Esophagus mucosa (tissue), 1 donor: ENCODE data around the gene RUNX3. TPM values are rescaled to one million over a fixed set of nuclear protein-coding genes. Genes with fewer than 3 reads are reported as not detected.

Experiments used
- ATAC-seq: fragments of 200-7000 bp; cut with Tn5 transposase; one replicate; pipeline ENCODE4 v1.9.1; 2020
- total RNA-seq: library from RNA; stranded (reverse); gene quantifications from one replicate; pipeline ENCODE4 v1.2.4, GENCODE V29; 2023
- donor health status: DM: yes; HTN: yes; CAD: no.

The RUNX3 gene
- total RNA-seq, 1 donor from 2014 or later, result 1.6 TPM

DNA sequence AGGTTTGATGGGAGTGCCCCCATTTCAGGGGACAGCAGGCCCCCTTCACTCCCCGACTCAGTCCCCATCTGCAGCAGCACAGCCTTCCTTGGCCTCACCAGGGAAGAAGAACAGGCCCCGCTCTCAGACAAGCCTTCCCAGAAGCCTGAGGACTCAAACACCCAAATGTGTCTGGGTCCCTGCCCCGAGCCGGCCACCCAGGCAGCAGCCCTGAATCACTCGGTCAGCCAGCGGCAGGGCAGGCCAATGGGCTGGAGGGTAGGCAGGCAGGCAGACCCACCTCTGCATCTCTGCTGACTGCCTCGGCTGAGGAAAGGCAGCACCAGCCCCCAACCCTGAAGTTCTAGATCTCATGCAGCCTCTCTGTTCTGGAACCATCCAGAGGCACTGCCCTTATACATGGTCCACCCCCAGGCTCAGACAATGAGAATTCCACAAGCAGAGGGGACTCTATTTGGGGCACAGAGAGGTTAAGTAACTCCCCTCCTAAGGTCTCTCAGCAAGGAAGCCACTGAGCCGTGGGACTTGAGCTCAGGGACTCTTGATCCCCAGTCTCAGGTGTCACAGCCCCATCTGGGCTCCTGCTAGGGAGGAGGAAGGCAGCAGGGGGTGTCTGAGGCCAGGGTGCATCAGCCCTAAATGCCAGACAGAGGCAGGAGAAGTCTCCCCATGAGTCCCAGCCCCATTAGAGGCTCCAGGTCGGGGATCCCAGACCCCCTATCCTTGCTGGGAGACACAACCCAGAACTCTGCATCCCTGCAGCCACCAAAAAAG lies 33.2 kb upstream of the RUNX3 start:
- ATAC-seq, result no peak

DNA sequence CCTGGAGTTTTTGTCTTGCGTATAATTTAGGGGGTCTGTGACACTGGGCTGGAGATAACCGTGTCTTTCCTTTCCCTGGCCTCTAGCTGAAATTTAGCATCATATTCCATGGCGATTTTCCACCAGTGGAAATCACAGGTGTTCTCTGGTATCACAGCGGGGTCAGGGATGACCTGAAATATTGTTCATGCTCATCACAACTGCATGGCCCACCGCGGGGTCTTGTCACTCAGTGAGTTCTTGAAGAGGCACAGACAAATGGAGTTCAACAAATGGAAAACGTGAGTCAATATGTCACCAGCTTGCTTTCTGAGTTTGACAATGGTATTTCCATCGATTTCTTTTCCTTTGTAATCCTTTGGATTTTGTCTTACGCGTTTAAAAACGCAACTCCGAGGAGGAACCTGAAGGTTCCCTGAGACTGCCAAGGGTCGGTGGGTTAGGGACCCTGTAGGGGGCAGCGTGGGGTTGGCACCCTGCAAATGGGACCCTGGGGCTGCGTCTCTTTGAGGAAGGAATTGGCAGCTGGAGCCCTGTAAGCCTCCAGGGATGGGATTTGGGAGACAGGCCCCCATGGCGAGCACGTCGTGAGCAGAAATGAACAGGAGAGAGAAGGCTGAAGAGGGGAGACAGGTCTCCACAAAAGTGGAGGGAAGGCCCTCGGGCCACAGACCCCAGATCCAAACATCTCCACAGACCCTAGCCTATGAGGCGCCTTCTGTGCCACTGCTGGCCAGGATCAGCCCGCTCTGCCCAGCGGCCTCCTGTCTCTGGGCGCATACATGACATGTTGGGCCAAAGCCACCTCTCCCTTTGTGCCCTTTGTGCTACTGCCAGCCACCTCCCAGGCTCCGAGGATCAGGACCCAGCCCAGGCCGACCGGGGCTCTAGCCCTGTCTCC lies 32.1 kb upstream of the RUNX3 start:
- no peak for ATAC-seq

DNA sequence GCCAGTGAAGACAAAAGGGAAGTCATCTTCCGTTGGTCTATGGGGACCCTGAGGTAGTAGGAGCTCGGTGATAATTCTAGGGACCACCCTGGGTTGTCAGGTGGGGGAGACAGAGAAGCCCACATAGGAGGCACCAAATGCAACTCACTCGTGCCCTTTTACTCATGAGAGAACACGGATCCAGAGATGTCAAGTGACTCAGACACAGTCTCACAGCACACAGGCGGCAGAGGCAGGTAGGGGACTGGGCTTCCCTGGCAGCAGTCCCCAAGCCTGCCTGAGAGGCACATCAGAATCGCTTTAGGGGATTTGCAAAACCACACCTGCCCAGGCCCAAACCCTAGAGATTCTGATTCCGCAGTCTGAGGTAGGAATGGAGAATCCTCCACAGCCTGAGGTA lies 31.3 kb upstream of the RUNX3 start:
- no peak for ATAC-seq

DNA sequence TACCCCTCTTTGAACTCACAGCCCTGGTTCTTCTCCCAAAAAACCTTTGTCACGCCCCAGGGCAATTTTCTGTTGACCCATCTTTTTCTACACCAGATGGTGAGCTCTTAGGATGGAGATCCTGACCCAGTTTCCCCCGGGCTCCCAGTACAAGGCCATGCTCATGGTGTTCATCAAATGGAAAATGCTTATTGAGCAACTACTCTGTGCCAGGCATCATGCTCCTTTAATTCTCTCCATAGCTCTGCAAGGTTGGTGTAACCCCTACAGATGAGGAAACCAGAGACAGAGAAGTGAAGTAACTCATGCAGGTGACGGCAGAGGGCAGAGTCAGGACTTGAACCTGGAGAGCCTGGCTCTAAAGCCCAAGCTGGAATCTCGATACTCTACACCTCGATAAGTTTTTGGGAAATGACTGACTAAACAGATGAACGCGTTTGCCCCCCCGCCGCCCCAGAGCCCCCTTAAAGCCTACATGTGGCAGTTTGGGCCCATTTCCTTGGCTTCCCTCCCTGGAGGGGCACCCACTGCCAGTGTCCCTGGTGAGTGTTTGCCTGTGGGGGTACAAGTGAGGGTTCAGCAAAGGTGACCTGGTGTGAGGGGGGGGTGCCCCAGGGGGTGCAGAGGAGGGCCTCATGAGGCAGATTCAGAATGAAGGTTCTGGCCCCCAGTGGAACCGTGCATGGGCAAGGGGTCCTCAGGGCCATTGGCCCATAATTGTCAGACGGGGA lies 30.2 kb upstream of the RUNX3 start:
- ATAC-seq, result no peak

DNA sequence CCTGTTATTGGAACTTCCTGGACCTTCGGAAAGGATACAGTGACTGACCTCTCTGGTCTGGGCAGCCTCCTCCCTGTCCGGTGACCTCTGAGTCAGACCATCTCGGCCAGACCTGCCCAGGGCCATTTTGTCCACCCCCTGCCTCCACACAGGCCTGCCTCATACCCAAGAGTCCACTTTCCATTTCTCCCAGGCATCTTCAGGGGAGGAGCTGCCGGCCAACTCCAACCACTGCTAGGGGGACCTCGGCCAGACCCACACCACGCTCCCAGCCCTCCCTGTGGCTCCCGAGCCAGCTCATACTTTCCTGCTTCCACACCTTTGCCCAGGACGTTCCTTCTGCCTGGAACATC lies 29.5 kb upstream of the RUNX3 start:
- ATAC-seq, result no peak

DNA sequence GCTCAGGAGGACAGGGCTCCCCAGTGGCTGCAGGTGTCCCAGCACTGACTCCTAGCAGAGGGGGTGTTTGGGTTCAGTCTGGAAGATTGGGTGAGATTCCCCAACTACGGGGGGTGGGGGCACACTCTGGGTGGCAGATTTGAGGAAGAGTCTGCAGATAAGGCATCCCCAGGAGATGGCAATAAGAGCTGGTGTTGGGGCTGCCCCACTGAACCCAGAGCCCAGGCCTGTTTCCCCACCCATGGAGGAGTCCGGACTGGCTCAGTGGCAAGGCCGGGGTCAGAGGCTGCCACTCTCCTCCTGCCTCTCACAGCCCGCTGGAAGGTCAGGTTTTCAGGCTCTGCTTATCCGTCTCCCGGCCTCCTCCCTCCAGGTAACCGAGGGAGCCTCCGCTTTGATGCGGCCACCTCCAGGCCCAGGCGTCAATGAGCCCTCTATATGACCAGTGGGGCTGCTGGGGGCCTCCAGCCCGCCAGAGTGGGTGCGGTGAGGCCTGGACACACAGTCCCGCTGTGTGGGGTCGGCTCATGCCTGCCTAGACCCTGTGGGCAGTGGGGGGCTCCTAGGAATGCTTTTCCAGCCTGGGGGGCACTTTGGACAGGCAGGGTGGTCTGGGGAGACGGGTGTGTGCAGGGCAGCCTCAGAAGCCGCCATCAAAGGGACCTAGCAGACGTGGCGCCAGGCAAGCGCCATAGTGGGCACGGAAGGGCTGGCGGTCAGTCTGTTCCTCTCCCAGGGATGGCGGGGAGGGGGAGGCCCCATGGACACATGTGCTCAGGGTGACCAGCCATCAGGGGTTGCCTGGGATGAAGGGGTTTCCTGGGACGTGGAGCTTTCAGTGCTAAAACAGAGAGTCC lies 28.9 kb upstream of the RUNX3 start:
- no peak for ATAC-seq

DNA sequence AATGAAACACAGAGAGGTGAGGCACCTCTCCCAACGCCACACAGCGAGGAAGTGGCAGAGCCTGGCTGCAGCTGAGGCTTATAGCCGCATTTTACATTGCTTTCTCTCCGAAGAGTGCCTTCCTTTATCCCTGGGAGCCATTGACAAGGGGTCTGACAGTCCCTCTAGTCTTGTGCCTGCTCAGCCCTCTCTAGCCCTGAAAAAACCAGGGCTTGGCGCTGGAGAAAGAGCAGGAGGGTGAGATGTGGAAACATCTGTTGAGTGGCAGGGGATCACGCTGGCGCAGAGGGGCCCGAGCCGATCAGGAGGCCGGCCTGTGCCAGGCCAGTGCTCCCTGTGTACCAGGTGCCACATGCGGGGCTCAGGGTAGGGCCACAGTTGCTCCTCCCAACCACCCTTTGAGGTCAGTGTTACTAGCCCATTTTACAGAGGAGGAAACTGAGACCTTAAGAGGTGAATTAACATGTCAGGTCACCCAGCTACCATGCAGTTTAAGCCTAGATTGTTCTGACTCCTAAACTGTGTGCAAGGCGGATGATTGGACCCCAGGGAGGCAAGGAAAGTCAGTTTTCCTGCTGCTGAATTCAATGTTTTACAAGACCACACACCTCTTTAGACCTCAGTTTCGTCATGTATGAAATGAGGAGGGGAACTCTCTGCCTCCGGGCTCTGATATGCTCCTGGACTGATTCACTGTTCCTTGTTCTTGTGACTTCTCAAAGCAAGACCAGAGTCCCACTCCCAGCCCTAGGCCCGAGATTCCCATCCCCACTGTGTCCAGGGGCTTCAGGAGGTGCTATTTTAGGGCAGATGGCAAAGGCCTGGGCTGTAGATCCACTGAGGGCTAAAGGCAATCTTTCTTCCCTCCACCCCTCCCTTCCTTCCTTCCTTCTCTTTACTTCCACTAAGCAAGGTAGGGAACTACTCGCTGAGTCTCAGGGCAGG lies 28.0 kb upstream of the RUNX3 start:
- ATAC-seq, result no peak

DNA sequence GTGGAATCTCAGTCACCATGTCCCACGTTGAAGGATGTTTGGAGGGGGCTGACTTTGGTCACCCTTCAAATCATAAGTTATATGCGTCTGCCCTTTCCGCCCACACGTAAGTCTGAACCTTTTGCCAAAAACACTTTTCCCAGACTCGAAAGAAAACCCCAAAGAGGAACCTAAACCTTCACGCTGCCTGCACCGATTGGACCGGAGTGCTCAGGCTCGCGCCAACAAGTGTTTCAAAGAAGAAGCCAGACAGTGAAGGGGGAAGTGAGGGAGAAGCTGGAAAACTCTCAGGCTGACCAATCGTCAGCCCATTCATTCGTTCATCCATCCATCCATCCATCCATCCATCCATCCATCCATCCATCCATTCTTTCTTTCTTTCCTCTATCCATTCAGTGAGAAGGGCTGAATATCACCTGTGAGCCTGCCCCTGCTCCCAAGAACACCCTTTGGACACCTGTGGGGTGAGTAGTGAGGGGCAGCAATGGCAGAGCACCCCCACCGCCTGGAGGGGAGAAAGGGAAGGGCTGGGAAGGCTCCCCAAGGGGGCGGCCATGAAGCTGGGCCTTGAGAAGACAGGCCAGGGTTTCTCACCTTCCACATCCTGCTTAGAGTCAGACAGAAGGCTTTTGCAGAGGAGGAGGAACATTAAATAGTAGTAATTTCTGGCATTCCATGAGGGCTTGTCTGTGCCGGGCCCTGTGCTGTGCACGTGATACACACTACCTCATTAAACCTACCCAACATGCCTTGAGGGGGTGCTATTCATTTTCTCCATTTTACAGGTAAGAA lies 27.1 kb upstream of the RUNX3 start:
- ATAC-seq, result no peak

DNA sequence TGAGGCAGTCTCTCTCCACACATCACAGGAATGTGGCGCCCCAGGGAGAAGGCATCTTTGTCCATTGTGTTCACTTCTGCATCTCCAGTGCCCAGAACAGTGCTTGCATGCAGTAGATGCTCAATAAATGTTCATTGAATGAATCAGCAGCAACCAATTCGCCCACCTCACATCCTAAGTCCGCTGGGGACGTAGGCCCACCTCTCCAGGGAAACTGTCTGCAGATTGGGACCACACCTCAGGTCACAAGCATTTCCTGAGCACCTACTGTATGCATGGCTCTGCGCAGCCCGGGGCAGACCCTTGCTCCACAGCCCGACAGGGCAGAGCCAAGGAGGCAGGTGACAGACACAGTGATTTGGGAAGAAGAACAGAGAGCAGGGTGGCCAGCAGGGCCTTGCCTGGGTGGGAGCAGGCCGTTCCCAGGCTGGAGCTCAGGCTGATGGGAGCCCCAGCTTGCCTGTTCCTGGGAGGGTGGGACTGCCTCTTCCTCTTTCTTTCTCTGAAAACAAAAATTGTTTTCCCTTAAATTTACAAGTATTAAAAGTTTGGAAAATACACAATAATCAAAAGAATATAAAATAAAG lies 25.8 kb upstream of the RUNX3 start:
- no peak for ATAC-seq

DNA sequence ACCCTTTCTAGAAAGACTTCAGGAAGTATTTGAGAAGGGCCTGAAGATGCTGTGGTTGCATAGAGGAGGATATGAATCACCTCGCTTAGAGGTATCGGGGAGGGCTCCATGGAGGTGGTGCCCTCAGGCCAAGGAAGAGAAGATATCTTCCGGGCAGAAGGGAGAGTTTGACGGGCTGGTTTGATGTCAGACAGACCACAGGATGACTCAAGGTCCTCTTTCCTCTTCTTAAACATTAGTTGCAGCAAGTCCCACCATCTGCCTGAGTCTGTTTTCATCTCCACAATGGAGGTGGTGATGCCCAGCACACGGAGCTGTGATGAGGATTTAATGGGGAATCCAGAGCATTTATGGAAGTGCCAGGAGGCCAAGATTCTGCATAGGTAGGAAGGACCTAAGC lies 25.1 kb upstream of the RUNX3 start:
- peak; percentile 39 for ATAC-seq

DNA sequence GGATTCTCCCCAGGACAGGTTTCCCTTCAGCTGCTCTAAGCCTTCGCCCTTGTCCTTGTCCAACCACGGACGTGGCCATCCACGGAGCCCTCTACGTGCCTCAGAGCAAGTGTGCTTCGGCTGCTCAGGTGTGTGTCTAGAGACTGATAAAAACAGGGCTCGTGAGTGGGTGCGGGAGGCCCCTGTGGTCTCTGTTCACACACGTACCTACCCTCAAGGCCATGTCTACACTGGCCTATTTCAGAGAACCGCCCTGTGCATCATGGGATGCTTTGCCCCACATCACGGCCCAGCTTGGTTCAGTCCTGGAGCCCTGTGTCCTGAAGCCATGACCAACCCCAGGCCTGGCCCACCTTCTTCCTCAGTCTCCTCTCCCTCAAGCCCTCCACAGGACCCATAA lies 24.6 kb upstream of the RUNX3 start:
- no peak for ATAC-seq

DNA sequence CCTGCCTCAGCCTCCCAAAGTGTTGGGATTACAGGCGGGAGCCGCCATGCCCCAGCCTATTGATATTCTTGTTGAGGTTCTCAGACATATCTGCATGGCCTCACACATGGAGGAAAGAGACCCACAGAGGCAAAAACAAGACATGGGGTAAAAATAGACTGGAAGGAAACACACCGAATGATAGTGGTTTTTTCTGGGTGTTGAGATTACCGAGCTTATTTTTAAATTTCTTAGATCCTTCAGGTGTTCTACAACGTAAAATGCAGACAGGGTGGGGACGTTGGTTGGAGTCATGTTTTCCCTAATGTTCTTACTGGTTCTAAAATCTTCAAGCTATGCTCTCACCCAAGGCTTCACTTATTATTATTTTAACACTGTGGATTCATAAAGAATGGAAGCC lies 23.9 kb upstream of the RUNX3 start:
- ATAC-seq, result no peak

DNA sequence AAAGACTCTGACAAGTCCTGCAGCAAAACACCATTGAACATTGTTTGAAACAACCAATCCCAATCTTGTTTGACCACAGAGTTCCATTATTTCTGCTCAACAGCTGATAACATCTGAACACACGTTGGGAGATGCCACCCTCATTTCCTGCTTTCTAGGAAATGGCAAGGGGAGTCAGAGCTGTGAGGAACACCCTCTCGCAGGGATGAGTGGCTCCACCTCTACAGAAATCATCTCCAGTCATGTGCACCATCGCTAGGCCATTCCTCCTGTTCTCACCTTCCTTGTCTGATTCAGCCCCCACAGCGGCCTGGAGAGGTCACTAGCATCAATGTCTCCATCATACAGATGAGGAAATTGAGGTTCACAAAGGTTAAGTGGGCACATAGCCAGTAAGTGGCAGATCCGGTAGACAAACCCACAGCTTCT lies 22.4 kb upstream of the RUNX3 start:
- ATAC-seq, result peak; percentile 24

DNA sequence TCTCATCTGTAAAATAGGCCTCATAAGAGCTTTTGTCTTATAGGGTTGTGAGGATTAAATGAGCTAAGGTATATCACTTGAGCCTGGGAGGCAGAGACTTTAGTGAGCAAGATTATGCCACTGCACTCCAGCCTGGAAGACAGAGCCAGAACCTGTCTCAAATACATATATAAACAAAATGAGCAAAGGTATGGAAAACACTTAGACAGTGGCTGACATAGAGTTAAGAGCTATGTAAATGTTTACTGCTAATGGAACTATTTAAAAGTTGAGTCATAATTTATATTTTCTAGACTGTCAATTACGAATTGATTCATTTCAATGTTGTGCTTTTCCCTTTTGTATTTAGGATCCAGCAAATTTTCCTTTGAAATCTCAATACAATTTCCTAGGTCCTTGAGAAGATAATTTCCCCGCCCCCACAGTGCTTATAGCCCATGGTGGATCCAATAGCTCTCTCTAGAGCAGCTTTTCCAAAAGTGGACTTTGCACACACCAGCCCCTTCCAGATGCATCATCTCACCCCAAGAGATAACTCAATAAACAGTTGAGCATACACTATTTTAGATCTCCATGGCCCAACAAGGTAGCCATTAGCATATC lies 21.8 kb upstream of the RUNX3 start:
- no peak for ATAC-seq

DNA sequence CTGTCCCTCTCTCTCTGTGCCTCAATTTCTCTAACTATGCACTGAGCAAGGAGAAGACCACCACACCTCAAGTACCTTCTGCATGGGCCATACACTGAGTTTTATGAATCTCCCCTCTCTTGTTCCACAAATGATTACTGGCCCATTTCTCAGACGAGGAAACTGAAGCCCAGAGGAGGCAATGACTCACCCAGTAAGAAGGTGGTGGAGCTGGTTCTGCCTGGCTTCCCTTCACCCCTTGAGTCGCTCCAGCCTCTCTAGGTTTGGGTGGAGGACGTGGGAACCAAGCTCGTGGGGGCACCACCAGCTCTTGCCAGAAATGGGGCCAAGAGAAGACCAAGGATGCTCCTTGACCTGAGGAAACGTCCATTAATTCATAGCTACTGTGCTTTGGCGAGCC lies 21.3 kb upstream of the RUNX3 start:
- no peak for ATAC-seq

DNA sequence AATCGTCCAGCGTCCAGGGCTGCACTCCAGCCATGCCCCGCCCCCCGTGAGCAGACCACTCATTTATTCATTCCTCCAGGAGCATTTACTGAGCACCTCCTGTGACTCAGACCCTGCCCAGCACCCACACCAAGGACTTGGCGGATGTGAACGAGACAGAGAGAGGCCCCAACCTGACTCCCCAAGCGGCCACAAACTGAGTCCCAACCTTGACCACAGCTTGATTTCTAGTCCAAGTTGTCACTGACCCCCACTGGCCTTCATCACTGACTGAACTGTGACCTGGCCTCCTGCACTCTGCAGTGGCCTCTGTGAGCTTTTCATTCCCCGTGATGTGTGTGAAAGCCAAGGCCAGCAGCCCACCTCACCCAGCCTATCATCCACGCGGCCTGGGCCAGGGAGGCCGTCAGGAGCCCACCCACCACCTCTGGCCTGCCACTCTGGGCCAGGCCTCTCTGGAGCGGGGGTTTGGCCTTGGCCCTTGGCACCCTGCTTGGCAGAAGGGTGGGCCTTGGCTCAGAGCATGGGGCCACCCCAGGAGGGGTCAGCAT lies 19.3 kb upstream of the RUNX3 start:
- no peak for ATAC-seq

DNA sequence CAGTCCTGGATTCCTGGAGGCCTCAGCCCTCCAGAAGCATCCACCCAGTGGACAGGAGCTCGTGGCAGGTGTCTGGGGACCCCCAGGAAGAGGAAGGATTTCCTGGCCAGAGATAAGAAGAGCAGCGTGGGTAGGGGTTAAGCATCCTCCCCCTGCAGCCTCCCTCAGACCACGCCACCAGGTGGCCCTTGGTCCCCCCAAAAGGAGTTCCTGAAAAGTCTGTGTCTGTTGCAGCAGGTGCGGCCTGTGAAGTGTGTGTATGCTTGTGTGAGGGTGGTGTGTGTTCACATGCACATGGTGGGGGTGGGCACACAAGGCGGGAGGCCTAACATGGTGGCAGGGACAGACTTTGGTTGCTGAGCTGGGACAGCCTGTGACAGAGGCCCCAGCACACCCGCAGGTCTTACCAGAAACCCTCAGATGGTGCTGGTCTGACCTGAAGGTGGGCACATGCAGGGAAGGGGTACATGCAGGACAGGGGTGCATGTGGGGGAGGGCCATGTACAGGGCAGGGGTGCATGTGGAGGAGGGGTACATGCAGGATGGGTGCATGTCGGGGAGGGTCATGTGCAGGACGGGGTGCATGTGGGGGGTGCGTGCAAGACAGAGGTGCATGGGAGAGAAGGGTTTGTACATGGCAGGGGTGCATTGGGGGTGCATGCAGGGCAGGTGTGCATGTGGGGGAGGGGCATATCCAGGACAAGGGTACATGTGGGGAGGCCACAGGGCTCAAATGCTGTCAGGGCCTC lies 18.2 kb upstream of the RUNX3 start:
- ATAC-seq, result no peak
